B cell (primary cell): ENCODE data around the gene PTPRU.

Experiments
- CTCF ChIP-seq: fragments of 200-600 bp; IDR thresholded peaks from one replicate; pipeline ENCODE4 v1.8.0; 2022; ENCODE audit warnings: antibody characterized with exemption, mild to moderate bottlenecking
- EZH2 ChIP-seq: IDR thresholded peaks from 2 replicates; pipeline ENCODE4 v1.6.1; 2012; ENCODE audit warnings: borderline replicate concordance, low read depth, mild to moderate bottlenecking, moderate library complexity, low read length; ENCODE audit not compliant: insufficient read depth, poor library complexity, severe bottlenecking

- TF ChIP-seq CTCF (no peak), EZH2 (no peak)
Measured at GRCh38 chr1:29363536-29363935, 127.2 kb downstream of the PTPRU start.
